Body of pancreas (tissue), 4 donors: Measurements from ENCODE around the gene TASL. TPM values are rescaled to one million over a fixed set of nuclear protein-coding genes. Genes with fewer than 3 reads are reported as not detected.
"Not testable (repeated sequence)": the region's sequence is repeated elsewhere in the genome, so short reads cannot be mapped to it uniquely, and the experiment has no call there.

Experiments used
- ATAC-seq: fragments of 150-250 bp; one replicate; pipeline ENCODE4 v1.9.1; 2016
- DNase-seq, 4 donors: peaks; one replicate each; pipeline ENCODE4 v3.0.0-alpha.2; 2019
- H3K27ac ChIP-seq, 4 donors: fragments of 200-600 bp; sonication (generic); 1 replicate in 3 of 4; 2 replicates in 1 of 4; pipeline versions ENCODE4 v1.5.1 to v1.6.1; 2016 to 2019; ENCODE audit warnings: mild to moderate bottlenecking in 1 of 4, mixed read lengths in 1 of 4, moderate library complexity in 1 of 4
- H3K27me3 ChIP-seq, 2 donors: fragments of 200-600 bp; sonication (generic); one replicate each; pipeline ENCODE4 v1.6.0; 2016; ENCODE audit warnings: mild to moderate bottlenecking in 1 of 2
- H3K36me3 ChIP-seq, 2 donors: fragments of 200-600 bp; sonication (generic); replicated peaks in 1 of 2; 2 replicates each; pipeline ENCODE4 v1.5.1; 2016; ENCODE audit warnings: low read depth in 2 of 2; ENCODE audit not compliant: insufficient read depth in 1 of 2
- H3K4me1 ChIP-seq: fragments of 200-600 bp; sonication (generic); one replicate; pipeline ENCODE4 v1.6.0; 2016
- H3K4me3 ChIP-seq, 2 donors: fragments of 200-600 bp; sonication (generic); 1 replicate in 1 of 2; 2 replicates in 1 of 2; pipeline ENCODE4 v1.5.1; 2016 to 2019
- H3K9me3 ChIP-seq, 3 donors: fragments of 200-600 bp; sonication (generic); 1 replicate in 2 of 3; 2 replicates in 1 of 3; pipeline ENCODE4 v1.5.1; 2016
- CTCF ChIP-seq, 7 experiments: fragments of 450-650 bp in 4 of 7; fragments of 200-600 bp in 3 of 7; sonication (generic) in 3 of 7; IDR thresholded peaks; one replicate each; pipeline ENCODE4 v1.5.1; 2016 to 2019; ENCODE audit warnings: antibody characterized with exemption in 7 of 7
- POLR2A ChIP-seq, 3 donors: fragments of 450-650 bp; IDR thresholded peaks; one replicate each; pipeline ENCODE4 v1.6.1; 2016; ENCODE audit warnings: antibody characterized with exemption in 3 of 3, mild to moderate bottlenecking in 2 of 3
- WGBS, 2 donors: methylation state at CpG; one replicate each; pipeline ENCODE4 v1.1.5; 2017; 5-methylcytosine and 5-hydroxymethylcytosine counted together
- intact Hi-C: fragments of 100-400 bp; cut with DNase I; formaldehyde crosslinking; loops from one replicate; pipeline ENCODE4 v1.15.1; 2023
- total RNA-seq, 2 donors: library from RNA; depleted of rRNA; stranded (reverse); fragments of >200 nt; gene quantifications; one replicate each; pipeline ENCODE4 v1.1.0, GENCODE V29; 2016

Gene TASL
- total RNA-seq, 2 donors from 2014 or later: 0.26 TPM; not detected in 1

GRCh38 chrX:30572678-30573077 is 4.9 kb downstream of the TASL start:
- Histone ChIP-seq H3K36me3 (no peaks in the 10 kb centered on the region), H3K4me3 (no peak overlapping the region), H3K27ac (peak overlapping the region in 1 of 4 donors; percentile 47), H3K9me3 (no peaks in the 10 kb centered on the region), H3K4me1 (no peaks in the 10 kb centered on the region), H3K27me3 (no peaks in the 10 kb centered on the region)
- intact Hi-C loops: no loop called here
- TF ChIP-seq CTCF (IDR thresholded peaks at IDR 0.05): no peak
- ATAC-seq (no peak), DNase-seq (no peak)
- 36 to 54% methylated on average over 4 of the region's 4 CpGs for WGBS, 2 donors

GRCh38 chrX:30572004-30572403 is 5.6 kb downstream of the TASL start:
- no peaks in the 10 kb centered on the region for H3K27me3 ChIP-seq
- H3K36me3 ChIP-seq: no peaks in the 10 kb centered on the region
- H3K4me3 ChIP-seq: no peak overlapping the region
- WGBS, 2 donors: 18 to 26% methylated on average over 1 of the region's 1 CpG
- TF ChIP-seq POLR2A (IDR thresholded peaks at IDR 0.05): no peak
- TF ChIP-seq CTCF (IDR thresholded peaks at IDR 0.05): no peak
- no peaks in the 10 kb centered on the region for H3K4me1 ChIP-seq
- intact Hi-C loops: no loop called here
- DNase-seq (no peak), ATAC-seq (no peak)
- no peaks in the 10 kb centered on the region for H3K9me3 ChIP-seq
- peak overlapping the region in 1 of 4 donors; percentile 47 for H3K27ac ChIP-seq

- intact Hi-C loops: no loop called here
- no peak for TF ChIP-seq POLR2A (IDR thresholded peaks at IDR 0.05)
- peak in 6 of 7 experiments; percentile 30 to 59 (median 43) for TF ChIP-seq CTCF (IDR thresholded peaks at IDR 0.05)
- Histone ChIP-seq H3K9me3 (no peaks in the 10 kb centered on the region), H3K36me3 (no peaks in the 10 kb centered on the region), H3K27me3 (no peaks in the 10 kb centered on the region), H3K27ac (no peak overlapping the region), H3K4me1 (no peaks in the 10 kb centered on the region), H3K4me3 (no peak overlapping the region)
- ATAC-seq (no peak), DNase-seq (no peak)
- WGBS, 2 donors: 77 to 83% methylated on average over 1 of the region's 1 CpG
Observed at GRCh38 chrX:30570505-30570904, 7.1 kb downstream of the TASL start.

- DNase-seq: no peak
- H3K4me1 ChIP-seq: no peaks in the 10 kb centered on the region
- no peak overlapping the region for H3K4me3 ChIP-seq
- no peak overlapping the region for H3K27ac ChIP-seq
- H3K27me3 ChIP-seq: no peaks in the 10 kb centered on the region
- intact Hi-C loops: no loop called here
- 63 to 87% methylated on average over 3 to 4 of the region's 4 CpGs for WGBS, 2 donors
- no peaks in the 10 kb centered on the region for H3K36me3 ChIP-seq
- no peak for TF ChIP-seq POLR2A (IDR thresholded peaks at IDR 0.05)
- TF ChIP-seq CTCF (IDR thresholded peaks at IDR 0.05): no peak
- no peak for ATAC-seq
- H3K9me3 ChIP-seq: no peaks in the 10 kb centered on the region
Observed at GRCh38 chrX:30568136-30568535, 9.4 kb downstream of the TASL start.

- ATAC-seq, H3K36me3 ChIP-seq, H3K27ac ChIP-seq: not testable (repeated sequence)
Observed at GRCh38 chrX:30563070-30563469, 14.5 kb downstream of the TASL start.

More at GRCh38 chrX:30563070-30563469, 14.5 kb downstream of the TASL start:
- H3K27me3 ChIP-seq, H3K4me3 ChIP-seq, intact Hi-C loops, H3K9me3 ChIP-seq, DNase-seq, H3K4me1 ChIP-seq: not testable (repeated sequence)
- WGBS, 2 donors: 64 to 70% methylated on average over 3 to 5 of the region's 5 CpGs
